HG02678 (cell line): Measurements from ENCODE around the gene ENPEP.
A peak's percentile ranks its signal among the peaks of the same experiment; 100 is the strongest.
"Not testable (repeated sequence)": the region's sequence is repeated elsewhere in the genome, so short reads cannot be mapped to it uniquely, and the experiment has no call there.

Experiments used
- ATAC-seq: cut with Tn5 transposase; IDR thresholded peaks from one replicate; pipeline ENCODE4 v1.9.1; 2021; ENCODE audit warnings: mild to moderate bottlenecking, moderate library complexity; ENCODE audit not compliant: unreplicated experiment

ENPEP gene

DNA sequence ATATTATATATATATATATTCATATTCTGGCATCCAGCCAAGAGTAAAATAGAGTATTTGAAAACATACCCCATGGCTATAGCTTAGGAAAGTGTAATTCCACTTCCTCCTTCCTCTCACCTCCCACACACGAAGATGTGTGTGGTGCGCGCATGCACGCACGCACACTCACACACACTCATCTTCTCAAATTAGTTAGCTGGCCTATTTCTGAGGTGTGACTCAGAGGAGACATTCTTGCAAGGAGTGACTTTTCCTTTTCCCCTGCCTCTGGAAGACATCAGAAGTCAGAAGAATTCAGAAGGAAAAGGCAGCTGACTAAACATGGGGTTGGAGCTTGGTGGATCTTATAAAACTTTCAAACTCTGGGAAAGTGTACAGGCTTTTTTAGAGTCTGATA is 8.8 kb downstream of the ENPEP start:
- no peak for ATAC-seq

DNA sequence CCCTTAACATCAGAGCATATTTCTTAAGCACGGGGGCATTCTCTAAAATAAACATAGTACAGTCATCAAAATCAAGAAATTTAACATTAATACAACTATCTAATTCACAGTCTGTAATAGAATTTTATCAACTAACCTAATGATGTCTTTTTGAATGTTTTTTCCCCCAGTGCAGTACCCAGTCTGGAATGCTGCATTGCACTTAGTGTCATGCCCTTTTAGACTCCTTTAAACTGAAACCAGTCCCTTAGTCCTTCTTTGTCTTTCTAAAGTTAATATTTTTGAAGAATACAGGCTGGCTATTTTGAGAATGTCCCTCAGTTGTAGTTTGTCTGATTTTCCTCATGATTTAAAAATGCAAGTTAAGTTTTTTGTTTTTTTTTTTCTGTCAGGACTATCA is 9.5 kb downstream of the ENPEP start:
- ATAC-seq: no peak

DNA sequence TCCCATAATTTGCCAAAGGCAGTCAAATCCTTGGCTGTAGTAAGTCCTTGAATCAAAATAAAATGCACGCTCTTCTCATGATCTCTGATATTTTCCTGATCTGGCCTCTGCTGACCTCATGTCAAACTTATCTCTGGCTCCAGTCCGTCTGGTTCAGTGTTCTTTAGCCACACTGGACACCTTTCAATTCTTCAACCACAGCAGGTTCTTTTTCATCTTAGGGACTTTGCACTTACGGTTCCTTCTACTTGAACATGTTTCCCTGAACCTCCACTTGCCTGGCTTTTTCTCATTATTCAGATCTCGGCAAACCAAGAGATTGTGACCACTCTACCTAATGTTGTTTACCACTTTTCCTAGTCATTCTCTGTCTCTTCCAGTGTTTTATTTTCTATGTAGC is 10.3 kb downstream of the ENPEP start:
- no peak for ATAC-seq

DNA sequence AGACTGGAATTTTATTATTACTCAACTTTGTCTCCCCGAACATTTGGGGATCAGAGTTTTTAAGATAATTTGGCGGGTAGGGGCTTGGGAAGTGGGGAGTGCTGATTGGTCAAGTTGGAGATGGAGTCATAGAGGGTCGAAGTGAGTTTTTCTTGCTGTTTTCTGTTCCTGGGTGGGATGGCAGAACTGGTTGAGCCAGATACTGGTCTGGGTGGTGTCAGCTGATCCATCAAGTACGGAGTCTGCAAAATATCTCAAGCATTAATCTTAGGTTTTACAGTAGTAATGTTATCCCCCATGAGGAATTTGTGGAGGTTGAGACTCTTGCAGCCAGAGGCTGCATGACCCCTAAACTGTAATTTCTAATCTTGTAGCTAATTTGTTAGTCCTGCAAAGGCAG is 10.9 kb downstream of the ENPEP start:
- ATAC-seq: not testable (repeated sequence)

DNA sequence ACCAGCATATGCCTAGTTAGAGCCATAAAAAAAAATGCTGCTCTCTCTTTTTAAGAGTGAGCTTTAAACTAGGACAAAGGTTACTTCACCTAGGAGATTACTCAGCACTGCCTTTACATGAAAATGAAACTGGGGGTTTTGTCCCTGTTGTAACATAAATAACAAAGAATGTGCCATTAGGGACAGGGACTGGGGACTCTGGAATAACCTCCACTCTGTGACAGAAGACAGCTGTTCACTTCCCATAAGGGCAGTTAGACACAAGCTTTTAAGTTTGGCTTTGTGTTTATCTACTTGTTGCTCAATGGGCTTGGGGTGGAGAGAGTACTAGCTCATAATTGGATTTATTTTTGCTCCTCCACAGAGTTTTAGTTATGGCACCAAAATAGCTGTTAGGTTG is 11.9 kb downstream of the ENPEP start:
- ATAC-seq: no peak

DNA sequence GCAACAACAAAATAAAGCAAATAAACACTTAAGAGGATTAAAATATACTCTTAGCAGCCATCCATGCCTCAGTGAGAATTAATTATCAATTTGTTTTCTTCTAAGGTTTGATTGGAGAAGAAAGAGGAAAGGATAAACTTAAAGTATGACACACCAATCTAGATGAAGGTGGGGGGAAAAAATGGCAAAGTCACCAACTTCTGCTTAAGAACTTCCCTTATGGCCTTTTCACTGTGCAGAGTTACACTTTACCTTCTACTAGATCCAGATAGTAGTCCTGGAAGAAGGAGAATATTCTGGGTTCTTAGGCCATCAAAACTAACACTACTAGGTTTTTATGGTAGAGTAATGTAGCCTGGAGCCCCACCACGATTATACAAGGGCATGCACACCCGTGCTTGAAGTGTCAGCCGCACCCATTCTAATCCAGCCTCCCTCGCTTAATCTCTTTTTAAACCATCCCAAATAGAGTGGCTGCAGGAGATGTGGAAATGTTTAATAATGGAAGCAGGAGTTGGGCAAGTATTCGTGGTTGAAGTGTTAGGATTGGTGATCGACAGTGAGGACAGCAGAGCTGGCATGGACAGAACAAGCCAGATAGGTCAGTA is 14.1 kb downstream of the ENPEP start:
- ATAC-seq: no peak

DNA sequence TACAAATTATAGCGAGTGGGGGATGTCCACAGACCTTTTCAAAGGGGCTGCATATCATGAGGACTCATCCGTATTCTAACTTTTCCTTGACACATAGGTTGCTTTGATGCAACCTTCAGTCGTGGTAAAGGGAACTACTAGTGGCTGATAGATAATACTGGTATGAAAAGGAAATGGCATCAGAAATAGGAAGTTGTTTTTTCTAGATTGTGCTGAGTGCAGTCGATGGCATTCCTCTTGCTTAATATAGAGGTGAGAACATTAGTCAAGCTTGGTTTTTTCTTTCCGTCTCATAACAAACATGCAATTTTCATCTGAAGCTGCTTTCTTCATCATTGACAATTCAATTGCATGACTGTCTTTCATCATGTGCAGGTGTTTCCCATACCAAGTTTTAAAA is 16.6 kb downstream of the ENPEP start:
- no peak for ATAC-seq

DNA sequence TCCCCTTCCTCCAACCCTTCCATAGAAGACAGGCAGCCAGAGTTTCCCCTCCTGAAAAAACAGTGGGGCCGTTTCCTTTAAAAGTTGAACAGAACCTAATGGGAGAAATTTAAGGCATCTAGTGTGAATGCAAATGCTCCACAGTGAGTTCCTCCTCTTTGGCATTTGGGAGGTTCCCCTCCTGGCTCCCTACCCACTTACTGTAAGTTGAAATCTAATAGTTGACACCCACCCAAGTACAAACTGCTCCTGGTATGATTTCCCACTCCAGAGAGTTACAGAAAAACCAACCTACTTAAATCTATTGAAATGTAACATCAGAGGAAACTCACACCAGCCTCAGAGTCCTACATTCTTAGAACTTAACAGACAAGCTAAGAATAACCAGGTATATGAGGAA is 17.6 kb downstream of the ENPEP start:
- no peak for ATAC-seq

DNA sequence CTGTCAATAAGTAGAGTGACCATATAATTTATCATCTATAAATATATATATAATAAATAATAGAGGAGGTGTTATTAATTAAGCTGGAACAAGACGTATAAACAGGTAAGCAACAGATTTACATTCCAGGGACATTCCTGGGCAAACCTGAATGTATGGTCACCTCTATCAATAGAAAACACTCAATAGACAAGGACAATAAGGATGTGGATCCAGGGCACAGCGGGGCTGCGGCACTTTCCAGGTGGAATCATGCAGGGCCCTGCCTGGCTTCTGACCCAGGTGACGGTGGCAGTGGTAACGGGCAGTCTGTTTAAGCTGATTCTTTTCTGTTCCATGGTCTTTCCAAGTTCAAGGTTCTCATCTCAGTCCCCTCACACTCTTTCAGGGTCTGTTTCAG is 22.5 kb downstream of the ENPEP start:
- no peak for ATAC-seq

DNA sequence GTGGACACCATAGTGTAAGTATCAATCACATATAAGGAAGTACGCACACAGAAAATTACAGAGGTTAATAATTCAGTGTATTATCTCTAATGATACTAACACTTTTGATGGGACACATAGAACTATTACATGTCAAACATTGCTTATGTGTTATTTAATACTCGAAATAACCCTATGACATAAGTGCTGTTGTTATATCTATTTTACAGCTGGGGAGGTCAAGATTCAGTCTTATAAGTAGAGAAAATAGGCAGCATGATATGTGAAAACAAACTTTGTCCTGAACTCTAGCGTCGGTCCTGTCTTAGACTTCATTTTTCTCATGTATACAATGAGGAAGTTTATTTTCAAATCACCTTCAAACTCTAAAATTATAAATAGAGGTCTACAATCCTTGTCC is 23.2 kb downstream of the ENPEP start:
- ATAC-seq: no peak

DNA sequence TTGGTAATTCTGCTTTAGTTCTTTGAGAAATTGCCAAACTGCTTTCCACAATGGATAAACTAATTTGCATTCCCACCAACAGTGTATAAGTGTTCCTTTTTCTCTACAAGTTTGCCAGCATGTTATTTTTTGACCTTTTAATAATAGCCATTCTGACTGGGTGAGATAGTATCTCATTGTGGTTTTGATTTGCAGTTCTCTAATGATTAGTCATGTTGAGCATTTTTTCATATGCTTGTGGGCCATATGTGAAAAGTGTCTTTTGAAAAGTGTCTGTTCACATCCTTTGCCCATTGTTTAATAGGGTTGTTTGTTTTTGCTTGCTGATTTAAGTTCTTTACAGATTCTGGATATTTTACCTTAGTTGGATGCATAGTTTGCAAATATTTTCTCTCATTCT is 25.9 kb downstream of the ENPEP start:
- no peak for ATAC-seq

DNA sequence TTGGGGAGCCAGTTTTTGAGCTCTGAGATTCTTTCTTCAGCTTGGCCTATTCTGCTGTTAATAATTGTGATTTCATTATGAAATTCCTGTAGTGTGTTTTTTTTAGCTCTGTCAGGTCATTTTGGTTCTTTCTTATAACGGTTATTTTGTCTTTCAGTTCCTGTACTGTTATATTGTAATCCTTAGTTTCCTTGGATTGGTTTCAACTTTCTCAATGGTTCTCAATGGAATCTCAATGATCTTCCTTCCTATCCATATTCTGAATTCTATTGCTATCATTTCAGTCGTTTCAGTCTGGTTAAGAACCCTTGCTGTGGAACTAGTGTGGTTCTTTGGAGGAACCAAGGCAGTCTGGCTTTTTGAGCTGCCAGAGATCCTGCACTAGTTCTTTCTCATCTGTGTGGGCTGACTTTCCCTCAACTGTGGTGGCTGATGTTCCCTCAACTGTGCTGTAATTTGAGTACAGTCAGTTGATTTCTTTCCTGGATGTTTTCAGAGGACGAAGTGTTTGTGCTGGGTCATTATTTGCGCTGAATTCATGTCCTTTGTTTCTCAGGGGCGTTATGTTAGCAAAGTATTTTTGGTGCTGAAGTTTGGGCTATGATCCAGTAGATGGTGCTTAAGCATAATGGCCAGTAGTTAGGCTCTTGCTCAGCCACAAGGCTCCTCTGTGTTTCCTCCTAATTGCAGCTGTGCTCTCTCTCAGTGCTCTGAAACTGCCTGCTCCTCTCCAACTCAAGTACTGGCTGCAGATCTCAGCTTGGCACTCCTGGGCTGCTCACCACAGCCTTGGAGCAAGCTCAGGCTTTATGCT is 27.5 kb downstream of the ENPEP start:
- no peak for ATAC-seq

DNA sequence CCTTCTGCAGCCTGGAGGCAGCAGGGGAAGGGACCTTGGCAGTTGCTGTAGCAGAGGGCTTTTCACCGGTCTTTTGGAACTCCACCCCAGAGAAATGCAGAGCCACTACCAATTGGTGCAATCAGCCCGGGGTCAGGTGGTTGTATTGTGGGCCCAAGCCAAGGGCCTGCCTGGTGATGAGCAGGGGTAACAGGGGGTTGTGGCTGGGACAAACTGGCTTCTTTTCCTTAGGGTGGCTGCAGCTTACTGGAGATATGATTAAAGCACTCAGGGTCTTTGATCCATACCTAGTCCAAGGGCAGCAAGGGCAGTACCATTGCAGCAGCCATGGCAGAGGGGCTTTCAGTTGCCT is 28.1 kb downstream of the ENPEP start:
- ATAC-seq: no peak

DNA sequence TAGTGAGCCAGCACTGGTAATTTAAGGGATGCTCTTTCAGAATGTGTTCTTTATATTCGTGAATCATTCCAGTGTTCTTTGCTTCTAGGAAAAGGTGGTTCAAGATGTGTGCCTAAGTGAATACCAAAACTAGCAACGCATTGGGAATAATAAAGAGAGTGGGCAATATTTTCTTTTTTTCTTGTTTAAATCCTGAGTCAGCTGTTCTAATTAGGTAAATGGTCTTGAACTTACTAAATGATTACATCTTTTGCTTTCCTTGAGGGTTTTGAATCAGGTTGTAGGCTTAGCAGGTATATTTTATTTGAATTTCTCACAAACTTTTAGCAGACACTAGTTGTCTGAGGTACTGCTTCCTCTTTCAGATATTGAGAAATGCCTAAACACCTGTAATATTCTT is 29.5 kb downstream of the ENPEP start:
- no peak for ATAC-seq

DNA sequence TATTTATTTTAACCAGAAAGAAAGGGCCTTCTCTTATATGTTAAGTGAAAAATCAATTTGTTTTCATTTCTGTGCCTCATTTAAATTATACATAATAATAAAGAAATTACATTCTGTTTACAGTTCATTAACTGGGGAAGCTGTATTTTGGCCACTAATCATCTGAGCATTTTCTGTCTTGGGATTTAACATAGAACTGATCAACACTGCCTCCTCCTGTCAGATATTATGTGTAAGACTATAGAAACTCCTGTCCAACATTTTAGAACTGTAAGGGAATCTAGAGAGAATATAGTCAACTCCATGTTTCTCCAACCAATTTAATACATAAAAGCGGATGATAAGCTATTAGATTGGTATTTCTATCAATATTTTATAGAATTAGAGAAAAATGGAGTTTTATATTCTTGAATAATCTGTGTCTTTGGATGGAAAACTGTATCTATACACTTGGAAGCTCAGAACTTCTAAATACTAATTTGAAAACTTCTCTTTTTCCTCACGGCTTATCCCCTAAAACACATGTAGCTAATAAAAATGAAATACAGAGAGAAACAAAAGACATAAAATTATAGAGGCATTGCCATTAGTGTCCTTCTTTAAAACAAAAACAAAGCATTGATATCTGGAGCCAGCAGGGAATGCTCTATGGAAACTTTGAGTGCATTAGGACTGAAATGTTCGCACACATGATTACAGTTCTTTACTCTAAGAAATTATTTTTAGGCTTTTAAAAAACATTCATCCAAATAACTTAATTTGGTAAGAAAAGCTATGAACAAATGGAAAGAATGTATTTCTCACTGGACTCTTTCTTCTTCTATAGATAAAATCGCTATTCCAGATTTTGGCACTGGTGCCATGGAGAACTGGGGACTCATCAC is 33.1 kb downstream of the ENPEP start:
- no peak for ATAC-seq

DNA sequence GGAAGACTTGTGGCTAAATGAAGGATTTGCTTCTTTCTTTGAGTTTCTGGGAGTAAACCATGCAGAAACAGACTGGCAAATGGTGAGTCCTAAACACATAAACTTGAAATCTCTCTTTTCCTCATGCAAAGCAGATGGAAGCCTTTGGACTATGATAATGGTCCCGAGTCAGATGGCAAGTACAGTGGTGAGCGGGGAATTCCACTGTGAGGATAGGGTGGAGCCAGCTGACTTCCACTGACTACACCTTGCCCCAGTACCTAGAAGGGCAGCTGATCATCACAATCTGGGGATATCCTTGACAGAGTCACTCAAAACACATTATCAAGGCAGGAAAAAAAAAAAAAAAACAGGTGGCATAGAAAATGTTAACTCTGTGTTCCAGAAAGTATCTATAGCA is 34.3 kb downstream of the ENPEP start:
- ATAC-seq: no peak

DNA sequence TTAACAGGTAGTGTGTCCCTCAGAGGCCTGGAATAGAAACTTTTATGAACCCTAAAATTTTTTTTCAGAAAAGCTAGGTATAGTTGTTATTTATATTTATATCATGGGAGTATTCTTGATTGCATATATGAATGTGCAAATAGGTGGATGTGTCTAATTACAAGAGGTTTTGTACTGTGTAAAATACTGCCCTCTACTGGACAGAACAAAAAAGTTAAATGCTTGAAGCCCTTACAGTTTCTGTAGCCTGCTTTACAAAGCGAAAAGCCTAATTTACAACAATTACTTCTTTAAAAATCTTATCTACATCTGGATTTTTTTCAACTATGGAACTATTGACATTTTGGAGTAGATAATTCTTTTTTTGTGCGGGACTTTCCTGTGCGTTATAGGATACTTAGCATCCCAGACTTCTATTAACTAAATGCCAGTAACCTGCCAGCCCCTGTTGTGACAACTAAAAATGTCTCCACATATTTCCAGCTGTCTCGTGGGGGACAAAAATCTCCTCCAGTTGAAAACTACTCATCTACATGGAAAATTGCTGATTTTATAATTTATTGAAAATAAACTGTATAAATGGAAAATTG is 35.1 kb downstream of the ENPEP start:
- ATAC-seq: peak; percentile 72

DNA sequence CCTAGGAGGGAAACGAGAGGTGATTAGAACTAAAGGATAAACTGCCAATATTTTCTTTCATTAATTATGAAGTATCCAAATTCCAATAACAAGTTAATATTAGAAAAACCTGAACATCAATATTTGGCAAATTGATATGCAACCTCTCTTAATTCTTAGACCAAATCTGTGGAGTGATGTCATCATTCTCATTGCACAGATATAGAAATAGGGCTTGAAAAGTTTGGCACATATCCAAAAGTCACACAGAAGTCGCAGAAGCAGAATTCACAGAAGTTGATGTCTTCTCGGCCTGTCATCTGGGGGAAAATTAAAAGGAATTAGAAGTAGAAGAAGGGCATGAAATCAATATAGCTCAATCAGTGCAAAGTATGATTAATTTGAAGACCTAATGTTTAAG is 36.9 kb downstream of the ENPEP start:
- ATAC-seq: no peak

DNA sequence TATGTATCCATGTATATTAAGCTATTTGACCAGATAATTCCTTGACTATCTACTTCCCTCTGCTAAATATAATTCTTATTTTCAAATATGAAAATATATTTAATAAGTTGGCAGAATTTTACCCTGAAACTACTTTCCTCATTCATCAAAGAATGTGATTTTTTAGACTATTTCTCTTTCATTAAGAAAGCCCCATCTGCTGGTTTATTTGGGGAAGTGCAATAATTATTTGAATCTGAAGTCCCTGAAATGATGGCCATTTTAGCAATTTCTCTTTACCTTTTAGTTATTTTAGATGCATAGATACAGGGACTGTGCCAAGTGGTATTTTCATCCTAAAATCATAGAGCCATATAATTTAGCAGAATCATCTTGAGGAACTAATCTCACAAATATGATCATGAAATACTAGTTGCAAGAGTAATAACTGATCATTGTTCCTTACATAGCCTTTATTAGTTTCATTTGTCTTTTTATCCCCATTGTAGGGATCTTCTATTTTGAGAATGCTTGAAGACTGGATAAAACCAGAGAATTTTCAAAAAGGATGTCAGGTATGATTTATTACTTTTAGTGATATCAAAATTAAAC is 39.0 kb downstream of the ENPEP start:
- no peak for ATAC-seq

DNA sequence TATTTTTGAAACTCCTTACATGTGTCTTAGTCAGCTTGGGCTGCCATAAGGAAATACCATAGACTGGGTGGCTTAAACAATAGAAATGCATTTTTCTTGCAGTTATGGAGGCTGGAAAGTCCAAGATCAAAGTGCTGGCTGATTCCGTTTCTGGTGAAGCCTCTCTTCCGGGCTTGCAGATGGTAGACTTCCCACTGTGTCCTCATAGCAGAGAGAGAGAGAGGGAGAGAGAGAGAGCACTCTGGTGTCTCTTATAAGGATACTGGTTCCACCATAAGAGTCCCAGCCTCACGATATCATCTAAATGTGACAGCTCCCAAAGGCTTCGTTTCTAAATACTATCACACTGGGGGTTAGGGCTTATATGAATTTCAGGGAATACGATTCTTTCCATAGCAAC is 39.7 kb downstream of the ENPEP start:
- no peak for ATAC-seq
